HG02981 (cell line): Measurements from ENCODE around the gene NUPR1.
"Not testable (repeated sequence)": the region's sequence is repeated elsewhere in the genome, so short reads cannot be mapped to it uniquely, and the experiment has no call there.

Experiments
- ATAC-seq: cut with Tn5 transposase; IDR thresholded peaks from one replicate; pipeline ENCODE4 v1.9.1; 2021; ENCODE audit warnings: mild to moderate bottlenecking, moderate library complexity; ENCODE audit not compliant: unreplicated experiment

The NUPR1 gene, protein sequence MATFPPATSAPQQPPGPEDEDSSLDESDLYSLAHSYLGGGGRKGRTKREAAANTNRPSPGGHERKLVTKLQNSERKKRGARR

GRCh38 chr16:28538733-28539596, at the start of gene NUPR1:
TSS of gene NUPR1 (minus strand) at chr16:28538974. CDS start at chr16:28538907, 67 bp downstream.
- ATAC-seq = no peak

DNA sequence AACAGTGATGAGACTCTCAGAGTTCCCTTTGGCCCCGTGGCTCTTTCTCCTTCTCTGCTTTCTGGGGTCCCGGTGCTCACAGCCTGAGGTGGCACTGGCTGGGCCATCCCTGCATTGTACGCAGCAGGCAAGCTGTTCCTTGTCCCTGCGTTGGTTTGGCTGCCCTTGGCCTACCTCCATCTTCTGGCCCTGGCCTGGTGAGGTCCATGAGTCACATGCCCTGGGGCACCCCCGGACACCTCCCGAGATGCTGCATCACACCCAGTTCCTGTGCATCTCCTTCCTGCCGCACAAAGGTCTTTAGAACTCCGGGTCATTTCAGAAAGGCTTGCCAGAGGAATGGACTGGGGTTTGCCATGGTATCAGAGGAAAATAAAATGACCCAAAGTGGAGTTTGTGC, 48.6 kb upstream of the NUPR1 start:
- no peak for ATAC-seq

- no peak for ATAC-seq
Measured at GRCh38 chr16:28586466-28586865, 47.7 kb upstream of the NUPR1 start.

DNA sequence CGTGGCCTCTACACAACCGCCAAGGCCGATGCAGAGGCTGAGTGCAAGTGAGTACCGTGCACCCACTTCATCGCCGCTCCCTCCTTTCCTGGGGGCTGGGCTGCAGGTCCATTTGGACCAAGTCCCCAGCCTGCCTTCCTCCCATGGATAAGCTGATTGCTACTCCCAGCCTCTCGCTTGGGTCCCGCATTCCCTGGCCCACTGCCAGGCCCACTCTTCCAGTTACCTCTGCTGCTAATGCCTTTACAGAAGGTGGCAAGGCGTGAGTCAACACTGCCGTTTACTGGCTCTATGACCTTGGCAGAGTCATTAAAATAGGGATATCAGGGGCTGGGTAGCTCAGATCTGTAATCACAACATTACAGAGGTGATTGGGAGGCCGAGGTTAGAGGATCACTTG, 46.9 kb upstream of the NUPR1 start:
- ATAC-seq = no peak

DNA sequence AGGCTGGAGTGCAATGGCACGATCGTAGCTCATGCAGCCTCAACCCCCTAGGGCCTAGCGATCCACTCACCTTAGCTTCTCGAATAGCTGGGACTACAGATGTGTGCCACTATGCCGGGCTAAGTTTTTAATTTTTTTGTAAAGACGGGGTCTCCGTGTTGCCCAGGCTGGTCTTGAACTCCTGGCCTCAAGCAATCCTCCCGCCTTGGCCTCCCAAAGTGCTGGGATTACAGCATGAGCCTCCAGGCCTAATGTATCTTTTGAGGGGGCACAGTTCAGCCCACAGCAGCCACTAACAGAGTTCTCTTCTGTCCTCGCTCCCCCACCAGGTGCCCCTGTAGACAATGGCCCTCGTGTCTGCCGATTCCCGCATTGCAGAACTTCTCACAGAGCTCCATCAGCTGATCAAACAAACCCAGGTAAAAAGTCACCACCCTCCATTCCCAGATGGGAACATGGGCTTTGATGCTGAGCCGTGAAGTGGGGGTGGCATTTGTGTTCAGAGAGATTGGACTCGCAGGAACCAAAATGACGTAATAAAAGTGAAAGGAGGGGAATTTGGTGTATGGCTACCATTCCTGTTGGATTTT, 42.0 kb upstream of the NUPR1 start:
- no peak for ATAC-seq

DNA sequence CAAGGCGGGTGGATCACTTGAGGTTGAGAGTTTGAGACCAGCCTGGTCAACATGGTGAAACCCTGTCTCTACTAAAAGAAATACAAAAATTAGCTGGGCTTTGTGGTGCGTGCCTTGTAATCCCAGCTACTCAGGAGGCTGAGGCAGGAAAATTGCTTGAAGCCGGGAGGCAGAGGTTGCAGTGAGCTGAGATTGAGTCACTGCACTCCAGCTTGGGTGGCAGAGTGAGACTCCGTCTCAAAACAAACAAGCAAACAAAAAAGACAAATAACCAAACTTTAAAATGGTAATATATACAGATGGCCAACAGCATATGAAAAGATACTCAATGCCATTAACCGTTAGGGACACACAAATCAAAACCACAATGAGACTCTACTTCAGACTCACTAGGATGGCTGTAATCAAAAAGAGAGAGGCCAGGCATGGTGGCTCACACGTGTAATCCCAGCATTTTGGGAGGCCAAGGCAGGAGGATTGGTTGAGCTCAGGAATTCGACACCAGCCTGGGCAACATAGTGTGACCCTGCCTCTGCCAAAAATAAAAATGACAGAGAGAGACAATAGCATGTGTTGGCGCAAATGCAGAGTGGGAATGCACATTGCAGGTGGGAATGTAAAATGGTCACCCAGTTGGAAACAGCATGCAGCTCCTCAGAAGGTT, 36.8 kb upstream of the NUPR1 start:
- no peak for ATAC-seq

DNA sequence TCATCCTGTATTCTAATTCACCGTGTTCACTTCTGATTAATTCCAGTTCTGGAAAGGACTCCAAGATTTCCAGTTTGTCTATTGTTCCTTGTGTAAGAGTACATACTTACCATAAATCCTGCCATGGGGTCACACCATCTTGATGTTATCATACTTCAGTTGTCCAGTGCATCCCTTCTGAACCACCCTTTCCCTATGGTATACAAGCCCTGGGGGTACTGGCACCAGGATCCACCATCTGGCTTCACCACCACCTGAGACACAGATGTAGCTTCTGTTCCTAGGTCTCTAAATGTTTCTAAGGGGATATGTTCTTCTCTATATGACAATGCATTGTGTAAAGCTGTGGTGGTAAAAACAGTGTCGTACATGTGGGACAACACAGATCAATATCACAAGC, 36.2 kb upstream of the NUPR1 start:
- no peak for ATAC-seq

DNA sequence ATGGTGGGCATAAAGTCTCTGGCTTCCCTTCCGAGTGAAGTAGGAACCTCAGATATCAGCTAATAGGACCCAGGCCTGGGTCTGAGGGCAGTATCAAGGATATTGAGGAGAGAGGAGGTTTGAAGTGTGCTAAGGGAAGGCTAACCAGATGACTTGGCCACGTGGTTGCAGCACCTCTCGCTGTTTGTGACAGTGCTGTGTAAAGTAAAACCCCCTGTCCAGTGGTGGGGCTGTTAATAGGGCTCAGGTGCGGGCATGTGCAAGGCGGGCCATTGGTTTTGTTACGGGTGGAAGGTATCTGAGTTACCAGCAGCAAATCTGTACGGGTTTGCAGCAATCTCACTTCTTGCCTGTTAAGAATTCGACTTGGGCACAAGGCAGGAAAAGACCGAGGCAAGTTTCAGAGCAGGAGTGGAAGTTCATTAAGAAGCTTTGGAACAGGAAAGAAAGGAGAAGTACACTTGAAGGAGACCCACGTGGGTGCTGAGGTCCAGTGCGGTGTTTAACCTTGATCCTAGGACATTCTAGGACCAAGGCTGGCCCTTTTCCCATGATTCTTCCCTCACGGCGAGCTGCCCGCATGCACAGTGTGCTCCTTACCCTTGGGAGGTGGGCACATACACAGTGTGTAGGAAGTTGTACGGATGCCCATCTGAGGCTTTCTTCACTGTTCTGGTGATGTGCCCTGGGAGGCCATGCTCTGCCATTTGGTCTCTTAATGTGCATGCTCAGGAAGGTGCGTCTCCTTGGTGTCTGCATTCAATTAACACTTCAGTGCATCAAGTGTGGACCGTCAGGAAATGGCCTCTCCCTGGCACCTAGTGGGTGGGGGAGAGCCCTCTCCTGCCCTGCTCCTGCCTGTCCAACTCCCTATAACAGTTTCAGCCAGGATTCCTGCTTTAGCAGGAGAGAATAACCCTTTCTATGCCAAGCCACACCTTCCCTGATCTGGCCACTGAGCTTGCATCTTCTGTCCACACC, 35.3 kb upstream of the NUPR1 start:
- no peak for ATAC-seq

- ATAC-seq = no peak
Measured at GRCh38 chr16:28572696-28573510, 34.1 kb upstream of the NUPR1 start.

DNA sequence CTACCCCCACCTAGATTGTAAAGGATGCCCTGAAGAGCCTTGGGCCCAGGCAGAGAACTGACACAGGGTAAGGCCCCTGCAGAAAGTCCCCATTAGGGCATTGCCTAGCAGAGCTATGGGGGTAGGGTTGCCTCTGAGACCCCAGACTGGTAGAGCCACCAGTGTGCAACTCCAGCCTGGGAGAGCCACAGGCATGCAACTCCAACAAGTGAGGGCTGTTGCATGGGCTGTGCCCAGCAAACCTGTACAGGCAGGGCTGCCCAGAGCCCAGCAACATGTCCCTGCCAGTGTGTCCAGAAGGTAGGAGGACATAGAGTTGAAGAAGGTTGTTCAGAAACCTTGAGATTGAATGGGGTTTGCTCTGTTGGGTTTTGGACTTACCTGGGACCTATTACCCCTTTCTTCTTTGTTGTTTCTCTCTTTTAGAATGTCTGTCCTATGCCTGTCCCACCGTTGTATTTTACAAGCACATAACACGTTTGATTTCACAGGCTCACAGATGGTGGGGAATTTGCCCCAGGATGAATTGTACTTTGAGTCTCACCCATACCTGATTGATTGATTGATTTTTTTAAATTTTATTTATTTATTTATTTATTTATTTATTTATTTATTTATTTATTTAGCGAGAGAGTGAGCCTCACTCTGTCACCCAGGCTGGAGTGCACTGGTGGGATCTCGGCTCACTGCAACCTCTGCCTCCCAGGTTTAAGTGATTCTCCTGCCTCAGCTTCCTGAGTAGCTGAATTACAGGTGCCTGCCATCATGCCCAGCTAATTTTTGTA, 31.4 kb upstream of the NUPR1 start:
- no peak for ATAC-seq

DNA sequence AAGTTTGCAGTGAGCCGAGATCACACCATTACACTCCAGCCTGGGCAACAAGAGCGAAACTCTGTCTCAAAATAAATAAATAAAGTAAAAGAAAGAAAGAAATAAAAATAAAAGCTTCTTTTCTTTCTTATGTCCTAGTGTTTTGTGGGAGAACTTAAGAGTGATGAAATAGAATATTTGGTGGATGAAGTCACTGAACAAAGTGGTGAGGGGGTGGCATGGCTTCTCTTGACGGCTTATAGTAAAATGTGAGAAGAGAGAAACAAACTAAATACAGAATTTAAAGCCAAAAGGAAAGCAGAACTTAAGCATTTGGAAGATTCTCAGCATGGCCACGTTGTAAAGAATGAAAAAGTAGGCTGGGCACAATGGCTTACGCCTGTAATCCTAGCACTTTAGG, 30.2 kb upstream of the NUPR1 start:
- ATAC-seq = no peak

DNA sequence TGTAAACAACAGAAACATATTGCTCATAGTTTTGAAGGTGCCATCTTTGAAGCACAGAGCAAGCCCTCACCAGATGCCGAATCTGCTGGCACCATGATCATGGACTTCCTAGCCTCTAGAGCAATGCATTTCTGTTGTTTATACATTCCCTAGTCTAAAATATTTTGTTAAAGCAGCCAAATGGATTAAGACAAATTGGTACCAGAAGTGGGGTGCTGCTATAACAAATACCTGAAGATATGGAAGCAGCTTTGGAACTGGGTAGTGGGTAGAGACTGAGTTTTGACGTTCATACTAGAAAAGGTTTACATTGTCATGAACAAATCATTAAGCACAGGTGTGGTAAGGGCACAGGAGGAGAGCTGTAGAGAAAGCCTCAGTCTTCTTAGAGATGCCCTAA, 28.5 kb upstream of the NUPR1 start:
- ATAC-seq = no peak

DNA sequence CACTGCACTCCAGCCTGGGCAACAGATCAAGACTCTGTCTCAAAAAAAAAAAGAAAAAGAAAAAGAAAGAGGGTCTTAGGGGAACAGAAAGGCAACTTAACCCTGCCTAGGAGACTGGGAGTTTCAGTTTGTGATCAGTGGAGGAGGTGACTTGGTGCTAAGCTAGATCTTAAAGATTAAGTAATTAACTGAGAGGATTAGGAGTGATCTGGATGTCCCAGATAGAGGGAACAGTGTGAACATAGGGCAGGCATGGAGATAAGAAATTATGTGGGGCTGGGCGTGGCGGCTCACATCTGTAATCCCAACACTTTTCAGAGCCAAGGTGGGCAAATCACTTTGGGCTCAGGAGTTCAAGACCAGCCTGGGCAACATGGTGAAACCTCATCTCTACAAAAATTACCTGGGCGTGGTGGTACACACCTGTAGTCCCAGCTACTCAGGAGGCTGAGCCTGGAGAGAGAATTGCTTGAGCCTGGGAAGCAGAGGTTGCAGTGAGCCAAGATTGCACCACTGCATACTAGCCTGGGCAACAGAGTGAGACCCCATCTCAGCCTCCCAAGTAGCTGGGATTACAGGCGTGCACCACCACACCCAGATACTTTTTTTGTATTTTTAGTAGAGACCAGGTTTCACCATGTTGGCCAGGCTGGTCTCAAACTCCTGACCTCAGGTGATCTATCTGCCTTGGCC, 27.6 kb upstream of the NUPR1 start:
- ATAC-seq = not testable (repeated sequence)

DNA sequence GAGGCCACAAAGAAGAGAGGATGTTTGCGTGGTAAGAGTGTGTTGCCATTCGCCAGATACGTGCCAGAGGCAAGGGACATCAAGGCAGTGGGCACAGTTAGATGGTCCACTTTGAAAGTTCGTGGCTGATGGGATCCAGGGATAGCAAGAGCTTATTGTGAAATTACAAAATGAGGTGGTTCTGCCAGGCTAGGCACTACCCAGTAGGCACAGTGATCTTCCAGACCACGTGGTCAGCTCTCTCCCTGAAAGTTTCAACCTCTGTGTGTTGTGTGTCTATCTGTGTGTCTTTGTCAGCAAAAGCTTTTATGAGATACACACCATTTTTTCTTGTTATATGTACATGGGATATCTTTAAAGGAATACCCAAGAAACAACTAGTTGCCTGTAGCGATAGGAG, 24.4 kb upstream of the NUPR1 start:
- no peak for ATAC-seq

GRCh38 chr16:28562199-28562598, 23.4 kb upstream of the NUPR1 start:
- ATAC-seq = no peak

- no peak for ATAC-seq
Measured at GRCh38 chr16:28561557-28562187, 22.9 kb upstream of the NUPR1 start.

GRCh38 chr16:28558456-28558855, 19.7 kb upstream of the NUPR1 start:
- ATAC-seq = no peak

- no peak for ATAC-seq
Measured at GRCh38 chr16:28556914-28557320, 18.1 kb upstream of the NUPR1 start.
